Activated CD8-positive, alpha-beta T cell treated with anti-CD3 and anti-CD28 coated beads for 36 hours (primary cell): Measurements from ENCODE around the gene BRINP2. TPM values are rescaled to one million over a fixed set of nuclear protein-coding genes. Genes with fewer than 3 reads are reported as not detected.

Experiments used
- ATAC-seq: fragments of 200-7000 bp; cut with Tn5 transposase; one replicate; pipeline ENCODE4 v1.10.0; 2021; ENCODE audit warnings: mild to moderate bottlenecking, moderate library complexity
- CTCF ChIA-PET: fragments of 350-600 bp; sonication (Branson Sonifier 250); formaldehyde crosslinking; loops from one replicate; lab custom pipeline; 2021; ENCODE audit warnings: antibody characterized with exemption; lab: Charles Lee
- POLR2A ChIA-PET: fragments of 350-600 bp; sonication (Branson Sonifier 250); formaldehyde crosslinking; loops from one replicate; lab custom pipeline; 2021; ENCODE audit warnings: antibody characterized with exemption; lab: Charles Lee
- DNase-seq: peaks from one replicate; pipeline ENCODE4 v3.0.0-alpha.2; 2020
- H3K27ac Mint-ChIP-seq: one replicate; pipeline ENCODE4 v1.8.0; 2021; ENCODE audit warnings: mild to moderate bottlenecking, mixed read lengths
- H3K27me3 Mint-ChIP-seq: one replicate; pipeline ENCODE4 v1.8.0; 2021; ENCODE audit warnings: mixed read lengths
- H3K36me3 Mint-ChIP-seq: one replicate; pipeline ENCODE4 v1.8.0; 2021; ENCODE audit warnings: low read depth, mixed read lengths
- H3K4me1 Mint-ChIP-seq: one replicate; pipeline ENCODE4 v1.8.0; 2021; ENCODE audit warnings: low read depth, mixed read lengths
- H3K4me3 Mint-ChIP-seq: one replicate; pipeline ENCODE4 v1.8.0; 2021; ENCODE audit warnings: mild to moderate bottlenecking, moderate library complexity, mixed read lengths
- H3K9me3 Mint-ChIP-seq: one replicate; pipeline ENCODE4 v1.8.0; 2021; ENCODE audit warnings: mixed read lengths
- intact Hi-C: fragments of 100-400 bp; cut with micrococcal nuclease; formaldehyde crosslinking; loops from one replicate; pipeline ENCODE4 v1.10.0; 2022
- total RNA-seq, 2 experiments: library from RNA; stranded (reverse); gene quantifications; one replicate each; pipeline ENCODE4 v1.2.3, GENCODE V29; 2021
- TF ChIP-seq, protein P1 (sequence below): fragments of 200-600 bp; IDR thresholded peaks from one replicate; pipeline ENCODE4 v1.8.0; 2022; ENCODE audit warnings: antibody characterized with exemption, mild to moderate bottlenecking

Gene BRINP2
- total RNA-seq, 2 experiments from 2014 or later, result not detected

DNA sequence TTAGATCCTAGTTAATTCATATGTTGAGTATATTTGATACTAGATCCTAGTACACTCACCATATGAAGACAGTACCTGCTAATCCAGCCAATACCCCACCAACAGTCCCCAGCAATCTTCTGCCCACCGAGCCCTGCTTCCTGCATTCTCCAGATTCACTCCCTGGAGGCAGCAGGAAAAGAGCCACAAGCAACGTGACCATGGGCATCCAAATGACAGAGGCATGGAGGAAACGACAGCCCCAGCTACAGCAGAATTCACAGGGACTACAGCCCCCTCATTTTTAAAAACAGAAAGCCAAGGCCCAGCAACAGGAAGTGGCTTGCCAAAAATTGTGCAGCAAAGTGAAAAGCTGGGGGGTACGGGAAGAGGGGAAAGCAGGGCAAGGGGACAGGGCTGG, 35.5 kb upstream of the BRINP2 start:
- no peak overlapping the region for H3K27ac Mint-ChIP-seq
- ATAC-seq, result no peak
- no peaks in the 10 kb centered on the region for H3K36me3 Mint-ChIP-seq
- no peak overlapping the region for H3K4me3 Mint-ChIP-seq
- intact Hi-C loops, result no loop called here
- no peaks in the 10 kb centered on the region for H3K27me3 Mint-ChIP-seq
- POLR2A ChIA-PET, result no interaction called here
- TF ChIP-seq, protein P1, sequence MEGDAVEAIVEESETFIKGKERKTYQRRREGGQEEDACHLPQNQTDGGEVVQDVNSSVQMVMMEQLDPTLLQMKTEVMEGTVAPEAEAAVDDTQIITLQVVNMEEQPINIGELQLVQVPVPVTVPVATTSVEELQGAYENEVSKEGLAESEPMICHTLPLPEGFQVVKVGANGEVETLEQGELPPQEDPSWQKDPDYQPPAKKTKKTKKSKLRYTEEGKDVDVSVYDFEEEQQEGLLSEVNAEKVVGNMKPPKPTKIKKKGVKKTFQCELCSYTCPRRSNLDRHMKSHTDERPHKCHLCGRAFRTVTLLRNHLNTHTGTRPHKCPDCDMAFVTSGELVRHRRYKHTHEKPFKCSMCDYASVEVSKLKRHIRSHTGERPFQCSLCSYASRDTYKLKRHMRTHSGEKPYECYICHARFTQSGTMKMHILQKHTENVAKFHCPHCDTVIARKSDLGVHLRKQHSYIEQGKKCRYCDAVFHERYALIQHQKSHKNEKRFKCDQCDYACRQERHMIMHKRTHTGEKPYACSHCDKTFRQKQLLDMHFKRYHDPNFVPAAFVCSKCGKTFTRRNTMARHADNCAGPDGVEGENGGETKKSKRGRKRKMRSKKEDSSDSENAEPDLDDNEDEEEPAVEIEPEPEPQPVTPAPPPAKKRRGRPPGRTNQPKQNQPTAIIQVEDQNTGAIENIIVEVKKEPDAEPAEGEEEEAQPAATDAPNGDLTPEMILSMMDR, result no peak
- no peaks in the 10 kb centered on the region for H3K4me1 Mint-ChIP-seq
- CTCF ChIA-PET, result no interaction called here
- no peaks in the 10 kb centered on the region for H3K9me3 Mint-ChIP-seq
- DNase-seq, result no peak

DNA sequence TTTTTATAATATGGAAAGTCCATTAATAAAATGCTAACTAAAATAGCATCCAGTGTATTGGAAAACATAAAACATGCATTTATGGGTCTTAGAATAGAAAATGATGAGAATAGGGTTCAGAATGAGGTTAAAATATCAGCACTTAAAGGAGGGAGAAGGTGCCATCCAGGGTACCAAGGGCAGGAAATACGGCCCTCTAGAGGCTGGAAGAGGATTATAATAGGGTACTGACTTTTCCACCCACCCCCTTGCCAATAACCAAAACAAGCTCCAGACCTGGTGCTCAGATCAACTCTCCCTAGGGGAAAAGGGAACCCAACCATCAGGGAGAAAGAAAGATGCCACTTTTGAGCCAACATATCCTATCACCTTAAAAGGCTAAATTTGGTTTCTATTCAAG, 32.9 kb upstream of the BRINP2 start:
- Mint-ChIP-seq H3K27me3 (no peaks in the 10 kb centered on the region), H3K4me1 (no peaks in the 10 kb centered on the region), H3K9me3 (no peaks in the 10 kb centered on the region), H3K27ac (no peak overlapping the region), H3K36me3 (no peaks in the 10 kb centered on the region), H3K4me3 (no peak overlapping the region)
- TF ChIP-seq, protein P1, result no peak
- ChIA-PET POLR2A (no interaction called here), CTCF (no interaction called here)
- ATAC-seq (no peak), DNase-seq (no peak)
- intact Hi-C loops, result no loop called here

DNA sequence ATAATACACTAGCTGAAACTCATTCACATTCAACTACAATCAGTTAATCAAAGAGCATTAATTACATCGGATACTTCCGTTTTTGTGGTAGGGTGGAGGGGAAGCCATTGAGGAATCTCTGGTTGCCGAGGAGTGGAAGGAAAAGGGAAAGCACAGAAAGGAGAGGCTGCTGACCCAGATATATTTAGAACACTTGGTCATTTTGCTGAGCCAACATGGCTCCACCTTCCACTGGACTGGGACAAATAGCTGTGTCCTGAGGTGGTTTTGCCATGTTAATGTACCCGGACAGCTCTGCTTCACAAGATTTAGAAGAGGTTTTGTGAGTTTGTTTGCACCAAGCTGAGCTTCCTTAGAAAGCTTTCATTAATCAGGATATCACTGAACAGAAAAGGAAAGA, 32.4 kb upstream of the BRINP2 start:
- TF ChIP-seq, protein P1, result no peak
- DNase-seq, result no peak
- H3K4me1 Mint-ChIP-seq, result no peaks in the 10 kb centered on the region
- H3K27ac Mint-ChIP-seq, result no peak overlapping the region
- H3K36me3 Mint-ChIP-seq, result no peaks in the 10 kb centered on the region
- POLR2A ChIA-PET, result no interaction called here
- no peaks in the 10 kb centered on the region for H3K27me3 Mint-ChIP-seq
- no peak for ATAC-seq
- no peak overlapping the region for H3K4me3 Mint-ChIP-seq
- CTCF ChIA-PET, result no interaction called here
- H3K9me3 Mint-ChIP-seq, result no peaks in the 10 kb centered on the region
- intact Hi-C loops, result no loop called here

DNA sequence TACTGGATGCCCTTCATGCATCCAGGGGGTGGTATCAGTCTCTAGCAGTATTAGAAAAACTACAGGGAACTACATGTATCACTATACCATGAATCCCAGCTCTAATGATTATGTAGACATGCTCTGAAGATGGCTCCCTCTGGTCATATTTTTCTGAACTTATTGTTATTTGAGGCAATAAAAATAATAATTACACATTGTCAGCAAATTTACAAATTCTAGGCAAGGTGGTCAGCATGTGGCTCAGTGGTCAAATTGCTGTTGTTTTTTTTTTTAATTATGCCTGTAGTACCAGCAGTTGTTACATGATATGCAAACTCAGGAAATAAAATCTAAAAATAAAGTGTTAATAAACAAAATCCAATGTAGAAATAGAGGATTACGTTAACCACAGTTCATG, 28.7 kb upstream of the BRINP2 start:
- Mint-ChIP-seq H3K4me1 (no peaks in the 10 kb centered on the region), H3K27me3 (no peaks in the 10 kb centered on the region), H3K27ac (no peak overlapping the region), H3K9me3 (no peaks in the 10 kb centered on the region), H3K4me3 (no peak overlapping the region), H3K36me3 (no peaks in the 10 kb centered on the region)
- DNase-seq (no peak), ATAC-seq (no peak)
- ChIA-PET CTCF (no interaction called here), POLR2A (no interaction called here)
- TF ChIP-seq, protein P1, result no peak
- intact Hi-C loops, result no loop called here

DNA sequence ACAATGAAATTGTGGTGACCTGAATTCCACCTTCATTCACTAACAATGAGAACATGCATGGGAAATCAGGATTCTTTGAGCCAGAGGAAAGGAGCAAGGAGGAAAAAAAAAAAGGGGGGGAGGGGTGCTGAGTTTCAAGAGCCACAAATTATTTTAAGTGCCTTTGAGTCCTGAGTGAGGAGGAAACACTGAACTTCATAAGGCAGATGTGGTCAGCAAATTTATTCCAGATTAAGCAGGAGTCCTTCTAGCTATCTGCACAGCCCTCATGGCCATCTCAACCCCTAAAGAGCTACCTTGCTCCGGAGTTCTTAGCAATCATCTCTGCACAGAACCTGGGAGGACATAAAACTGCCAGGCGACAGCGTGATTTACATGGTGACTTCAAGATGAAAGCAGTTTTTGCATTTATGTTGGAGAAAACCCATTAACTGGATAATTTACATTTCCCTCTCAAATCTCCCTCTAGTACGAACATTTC, 27.9 kb upstream of the BRINP2 start:
- H3K9me3 Mint-ChIP-seq, result no peaks in the 10 kb centered on the region
- DNase-seq (no peak), ATAC-seq (no peak)
- intact Hi-C loops, result no loop called here
- H3K27me3 Mint-ChIP-seq, result no peaks in the 10 kb centered on the region
- H3K27ac Mint-ChIP-seq, result no peak overlapping the region
- no peaks in the 10 kb centered on the region for H3K4me1 Mint-ChIP-seq
- H3K36me3 Mint-ChIP-seq, result no peaks in the 10 kb centered on the region
- TF ChIP-seq, protein P1, result no peak
- CTCF ChIA-PET, result no interaction called here
- H3K4me3 Mint-ChIP-seq, result no peak overlapping the region
- POLR2A ChIA-PET, result no interaction called here
